Stimulated activated CD8-positive, alpha-beta memory T cell treated with anti-CD3 and anti-CD28 coated beads, Interleukin-4, amount 100 ng/mL, for 24 hours (primary cell): ENCODE data around the gene NAALADL2.

Source experiments
- DNase-seq: peaks from one replicate; pipeline ENCODE4 v3.0.0-alpha.2; 2020; ENCODE audit warnings: low read depth

NAALADL2 gene

GRCh38 chr3:174973465-174973864 lies 114.3 kb downstream of the NAALADL2 start:
- no peak for DNase-seq

- no peak for DNase-seq
Observed at GRCh38 chr3:174986685-174987084, 127.6 kb downstream of the NAALADL2 start.

GRCh38 chr3:175001091-175001490 lies 142.0 kb downstream of the NAALADL2 start:
- no peak for DNase-seq

GRCh38 chr3:175002732-175003143 lies 143.6 kb downstream of the NAALADL2 start:
- no peak for DNase-seq

DNA sequence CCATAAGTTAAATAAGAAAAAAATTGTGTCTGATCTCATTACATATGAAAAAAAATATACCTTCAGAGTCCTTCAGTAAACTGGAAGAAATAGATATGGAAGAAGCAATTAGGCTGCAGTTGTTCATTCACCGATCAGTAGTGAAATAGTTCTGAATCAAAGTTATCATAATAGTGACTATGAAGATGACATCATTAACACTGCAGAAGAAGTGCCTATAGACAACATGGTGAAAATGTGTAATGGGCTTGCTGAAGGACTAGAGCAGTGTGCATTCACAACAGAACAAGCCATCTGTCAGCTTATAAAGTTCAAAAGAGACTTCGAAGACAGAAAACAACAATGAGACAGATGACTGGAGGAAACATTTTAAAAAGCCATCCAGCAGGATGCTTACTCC lies 144.5 kb downstream of the NAALADL2 start:
- DNase-seq, result no peak

DNA sequence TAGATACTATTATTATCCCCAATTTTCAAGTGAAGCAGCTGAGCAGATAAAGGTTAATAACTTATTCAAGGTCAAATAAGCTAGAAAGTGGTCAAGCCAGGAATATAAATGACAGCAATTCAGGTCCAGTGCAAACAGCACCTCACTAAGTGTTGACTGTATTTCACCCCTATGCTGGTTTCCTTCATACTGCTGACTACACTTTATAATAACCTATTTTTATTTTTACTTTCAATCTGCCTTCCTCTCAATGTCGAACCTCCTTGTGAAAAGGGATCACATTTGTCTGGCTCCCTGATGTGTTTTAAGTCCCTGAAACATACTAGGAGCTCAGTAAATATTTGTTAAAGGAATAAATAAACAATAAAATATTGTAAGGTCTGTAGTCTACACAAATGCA lies 146.1 kb downstream of the NAALADL2 start:
- no peak for DNase-seq

DNA sequence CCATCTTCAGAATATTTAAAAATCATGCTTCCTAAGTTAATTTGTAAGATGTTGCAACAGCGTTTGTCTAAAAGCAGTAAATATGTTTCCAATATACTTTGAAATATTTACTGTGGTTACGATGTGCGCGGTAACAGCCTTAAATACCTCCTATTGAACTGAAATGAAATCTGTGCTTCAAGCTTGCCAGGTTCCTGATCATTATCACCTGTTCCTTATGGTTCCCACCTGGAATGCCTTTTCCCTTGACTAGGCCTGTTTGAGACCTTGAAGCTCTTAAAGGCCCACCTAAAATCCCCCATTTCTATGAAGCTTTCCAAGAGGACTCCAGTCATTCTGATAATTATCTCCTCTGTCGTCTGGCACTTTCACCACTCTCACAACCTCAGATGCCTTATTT lies 146.7 kb downstream of the NAALADL2 start:
- DNase-seq, result no peak

GRCh38 chr3:175007306-175007705 lies 148.2 kb downstream of the NAALADL2 start:
- no peak for DNase-seq

- no peak for DNase-seq
Observed at GRCh38 chr3:175009295-175009694, 150.2 kb downstream of the NAALADL2 start.

GRCh38 chr3:175015056-175015635 lies 156.0 kb downstream of the NAALADL2 start:
- no peak for DNase-seq

DNA sequence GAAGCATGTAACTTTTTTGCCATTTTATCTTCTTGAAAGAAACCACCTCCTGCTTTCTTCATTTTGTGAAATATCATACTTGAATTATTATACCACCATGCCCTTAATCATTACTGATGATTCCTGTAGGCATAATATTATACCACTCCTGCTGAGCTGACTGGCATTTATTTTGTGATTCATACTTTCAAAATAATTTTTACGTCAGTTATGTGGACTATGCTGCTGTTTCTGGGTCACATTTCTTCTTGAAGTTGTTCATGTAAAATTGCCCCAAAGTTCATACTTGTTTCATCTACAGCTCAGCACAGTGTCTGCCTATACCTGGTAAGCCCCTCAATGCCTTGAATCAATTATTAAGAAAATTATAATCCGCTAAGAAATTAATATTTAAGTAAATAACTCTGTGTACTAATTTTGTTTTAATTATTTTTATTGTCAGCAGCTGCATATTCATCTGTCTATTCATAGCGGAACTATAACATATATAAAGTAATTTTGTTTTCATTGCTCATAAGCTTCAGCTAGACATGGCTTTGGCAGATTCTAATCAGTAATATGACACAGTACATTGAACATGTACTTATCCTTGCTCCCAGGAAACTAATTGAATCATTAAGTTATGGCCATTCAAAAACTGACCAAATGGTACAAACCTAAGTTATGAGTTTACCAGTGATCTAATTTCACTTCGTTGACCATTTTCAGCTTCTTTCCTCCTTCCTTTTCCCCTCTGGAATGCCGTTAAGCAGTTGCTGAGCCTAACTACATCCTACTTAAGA lies 160.0 kb downstream of the NAALADL2 start:
- DNase-seq, result no peak

- no peak for DNase-seq
Observed at GRCh38 chr3:175020101-175020500, 161.0 kb downstream of the NAALADL2 start.

- DNase-seq, result no peak
Observed at GRCh38 chr3:175029828-175030227, 170.7 kb downstream of the NAALADL2 start.

DNA sequence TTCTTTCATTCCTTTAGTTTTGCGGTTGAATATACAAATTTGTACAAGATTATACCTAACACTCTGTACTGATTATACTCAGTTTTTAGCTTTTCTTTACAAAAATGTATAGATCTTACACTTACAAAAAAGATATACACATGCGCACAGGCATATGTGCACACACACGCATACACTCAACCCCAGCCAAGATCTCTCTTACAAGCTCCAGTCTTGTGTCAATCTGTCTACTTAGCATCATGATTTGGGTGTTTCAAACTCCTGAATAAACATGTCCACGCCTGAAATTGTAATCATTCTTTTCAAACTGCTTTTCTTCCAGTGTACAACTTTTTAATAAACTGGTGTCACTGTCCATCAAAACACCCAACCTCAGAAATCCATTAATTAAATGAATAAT lies 180.7 kb downstream of the NAALADL2 start:
- no peak for DNase-seq

DNA sequence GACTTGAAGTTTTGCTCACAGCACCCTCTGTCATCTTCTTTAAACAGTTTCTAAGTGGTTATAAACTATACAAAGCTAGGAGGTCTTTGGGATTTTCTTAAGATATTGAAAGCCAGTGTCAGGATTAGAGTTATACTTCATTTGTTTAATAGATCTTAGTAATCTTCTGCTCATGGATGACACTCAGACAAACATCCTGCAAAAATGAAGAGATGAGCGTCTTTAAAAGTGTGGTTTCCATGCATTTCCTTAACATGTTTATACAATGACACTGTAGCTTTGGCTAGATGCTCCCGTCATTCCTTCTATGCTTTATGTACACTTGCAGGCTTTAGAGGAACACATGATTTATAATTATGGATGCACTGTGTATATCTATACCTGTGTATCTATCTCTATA lies 182.2 kb downstream of the NAALADL2 start:
- no peak for DNase-seq

DNA sequence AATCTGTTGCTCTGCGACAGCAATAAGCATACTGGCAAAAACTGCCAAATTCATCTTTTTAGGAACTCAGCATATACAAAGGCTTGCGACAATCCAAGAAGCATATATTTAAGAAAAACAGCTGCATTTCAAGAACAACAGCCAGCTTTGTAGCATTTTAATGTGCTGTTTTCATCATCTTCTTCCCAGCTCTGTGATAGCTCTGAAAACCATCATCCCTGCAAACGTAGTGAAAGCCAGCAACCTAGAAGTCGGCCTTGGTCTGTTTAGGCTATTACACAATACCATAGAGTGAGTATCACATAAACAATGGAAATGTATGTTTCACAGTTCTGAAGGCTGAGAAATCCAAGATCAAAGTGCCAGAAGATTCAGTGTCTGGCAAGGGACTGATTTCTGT lies 187.5 kb downstream of the NAALADL2 start:
- no peak for DNase-seq

- DNase-seq, result no peak
Observed at GRCh38 chr3:175047786-175048185, 188.7 kb downstream of the NAALADL2 start.

DNA sequence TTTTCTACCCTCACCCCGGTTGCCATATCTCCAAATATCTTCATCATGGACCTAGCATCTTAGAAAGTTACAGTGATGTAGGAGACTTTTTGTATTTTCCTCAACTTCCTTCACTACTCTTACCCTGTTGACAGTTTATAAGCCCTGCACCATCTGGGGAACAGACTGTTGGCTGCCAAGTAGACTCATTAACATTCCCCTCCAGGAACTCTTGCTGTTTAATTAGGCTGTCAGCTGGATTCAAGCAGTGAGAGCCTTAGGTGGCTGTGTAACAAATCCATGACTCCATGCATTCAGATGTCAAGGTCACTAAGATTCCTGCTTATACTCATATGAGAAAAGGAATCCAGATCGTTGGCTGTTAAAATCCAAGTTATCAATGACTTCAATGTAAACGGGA lies 198.3 kb downstream of the NAALADL2 start:
- no peak for DNase-seq

- no peak for DNase-seq
Observed at GRCh38 chr3:175059788-175060187, 200.7 kb downstream of the NAALADL2 start.

- no peak for DNase-seq
Observed at GRCh38 chr3:175065497-175065896, 206.4 kb downstream of the NAALADL2 start.

- DNase-seq, result no peak
Observed at GRCh38 chr3:175066617-175067415, 207.7 kb downstream of the NAALADL2 start.

DNA sequence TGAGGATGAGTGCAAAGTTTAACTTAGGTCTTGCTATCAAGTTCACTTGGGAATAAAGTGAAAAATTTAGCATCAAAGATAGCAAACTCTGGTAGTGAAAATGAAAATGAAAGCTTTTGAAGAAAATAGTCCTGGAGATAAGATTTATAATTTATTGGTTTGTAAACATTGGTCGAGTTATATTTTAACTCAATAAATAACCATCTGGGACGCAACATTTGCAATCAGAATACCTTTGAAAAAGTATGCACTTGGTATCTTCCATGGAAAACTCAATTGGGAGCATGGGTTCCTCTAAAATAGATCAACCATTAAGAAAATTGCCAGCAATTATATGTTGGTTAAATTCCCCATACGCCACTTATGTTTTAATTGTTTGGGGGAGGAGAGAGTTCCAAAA lies 209.5 kb downstream of the NAALADL2 start:
- DNase-seq, result no peak

DNA sequence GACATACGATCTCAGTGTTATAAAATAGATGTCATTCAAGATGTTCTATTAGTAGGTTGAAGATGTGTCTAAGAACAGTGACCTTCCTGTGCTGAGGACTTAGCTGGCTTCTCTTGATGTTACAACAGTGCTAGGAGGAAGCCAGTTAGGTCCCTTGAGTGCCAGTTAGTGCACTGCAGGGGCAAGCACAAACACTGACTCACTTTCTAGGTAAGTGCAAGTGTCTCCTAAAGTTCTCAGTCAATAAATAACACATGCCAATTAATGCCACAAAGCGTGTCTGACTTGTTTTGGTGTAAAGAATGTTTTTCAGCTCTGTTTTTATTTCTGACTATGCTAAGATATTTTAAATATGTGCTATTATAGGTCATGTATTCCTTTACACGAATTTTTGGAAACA lies 211.8 kb downstream of the NAALADL2 start:
- DNase-seq, result no peak
